Measurements from ENCODE around the gene LRBA. TPM values are rescaled to one million over a fixed set of nuclear protein-coding genes. Genes with fewer than 3 reads are reported as not detected.

The LRBA gene
- total RNA-seq, 1 experiment from 2014 or later: 69.1 TPM

DNA sequence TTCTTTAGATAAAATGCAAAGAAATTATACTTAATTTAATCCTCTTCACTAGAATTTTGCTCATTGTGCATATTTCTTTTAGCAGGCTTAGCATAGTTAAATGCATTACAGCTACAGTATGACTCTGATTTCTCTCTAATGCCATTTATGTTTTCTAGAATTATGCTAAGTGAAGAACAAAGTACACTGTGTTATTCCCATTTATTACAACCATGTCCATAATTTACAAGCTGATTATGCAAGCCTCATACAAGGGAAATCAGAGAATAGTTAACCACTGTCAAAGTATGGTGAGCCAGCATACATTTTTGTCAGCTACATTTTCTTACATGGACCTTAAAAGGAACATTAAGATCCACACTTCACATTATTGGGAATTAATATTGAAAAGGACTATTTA lies 334.0 kb downstream of the LRBA start (continued):
- TF ChIP-seq, protein P1, sequence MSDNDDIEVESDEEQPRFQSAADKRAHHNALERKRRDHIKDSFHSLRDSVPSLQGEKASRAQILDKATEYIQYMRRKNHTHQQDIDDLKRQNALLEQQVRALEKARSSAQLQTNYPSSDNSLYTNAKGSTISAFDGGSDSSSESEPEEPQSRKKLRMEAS (CRISPR knock-in tag; IDR thresholded peaks at IDR 0.05): no peak
- TF ChIP-seq CREM (CRISPR knock-in tag; IDR thresholded peaks at IDR 0.05): no peak

DNA sequence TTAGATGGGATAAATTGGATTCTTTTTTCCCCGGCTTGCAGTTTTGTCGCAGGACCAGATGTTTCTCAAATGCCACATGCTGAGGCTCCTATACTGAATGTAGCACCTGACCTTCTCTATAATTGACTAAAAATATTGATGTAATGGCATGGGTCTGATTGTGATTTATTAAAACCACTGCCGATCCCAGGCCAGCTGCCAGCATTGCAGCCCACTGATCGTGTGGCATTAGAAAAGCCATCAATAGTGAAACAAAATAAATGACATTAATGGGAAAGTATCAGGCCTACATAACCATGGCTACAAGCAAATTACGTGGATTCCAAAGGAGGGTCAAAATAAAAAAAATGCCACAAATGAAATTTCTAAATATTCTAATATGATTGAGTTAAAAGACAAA lies 334.4 kb downstream of the LRBA start:
- Mint-ChIP-seq H3K9me3 (no peaks in the 10 kb centered on the region), H3K27ac (no peak overlapping the region), H3K4me3 (no peak overlapping the region), H3K4me1 (peaks cover 12% of the 10 kb centered on the region), H3K36me3 (no peaks in the 10 kb centered on the region), H3K27me3 (ENCODE audit: low read depth) (no peaks in the 10 kb centered on the region)
- no peak for ATAC-seq
- TF ChIP-seq NFE2L1 (CRISPR knock-in tag; IDR thresholded peaks at IDR 0.05) (no peak), FOXK1 (CRISPR knock-in tag; IDR thresholded peaks at IDR 0.05) (no peak), CBFB (CRISPR knock-in tag; IDR thresholded peaks at IDR 0.05; ENCODE audit: low read depth) (no peak), ATF1 (CRISPR knock-in tag; IDR thresholded peaks at IDR 0.05) (no peak), ZNF263 (CRISPR knock-in tag; IDR thresholded peaks at IDR 0.05; ENCODE audit: low read depth) (no peak), NR2C2 (CRISPR knock-in tag; IDR thresholded peaks at IDR 0.05) (no peak), JAZF1 (CRISPR knock-in tag; IDR thresholded peaks at IDR 0.05) (no peak), NR1H2 (CRISPR knock-in tag; IDR thresholded peaks at IDR 0.05) (no peak), SP1 (CRISPR knock-in tag; conservative IDR thresholded peaks at IDR 0.05) (no peak), NFYB (CRISPR knock-in tag; conservative IDR thresholded peaks at IDR 0.05; ENCODE audit: low read depth) (no peak), ZNF512 (CRISPR knock-in tag; IDR thresholded peaks at IDR 0.05; ENCODE audit: borderline replicate concordance) (no peak), MLX (CRISPR knock-in tag; IDR thresholded peaks at IDR 0.05) (no peak), ETV6 (CRISPR knock-in tag; IDR thresholded peaks at IDR 0.05) (no peak), ZNF138 (CRISPR knock-in tag; conservative IDR thresholded peaks at IDR 0.05) (no peak), ZBTB21 (CRISPR knock-in tag; IDR thresholded peaks at IDR 0.05; ENCODE audit: borderline replicate concordance) (no peak), CREB1 (CRISPR knock-in tag; IDR thresholded peaks at IDR 0.05) (no peak)
- TF ChIP-seq, protein P2, sequence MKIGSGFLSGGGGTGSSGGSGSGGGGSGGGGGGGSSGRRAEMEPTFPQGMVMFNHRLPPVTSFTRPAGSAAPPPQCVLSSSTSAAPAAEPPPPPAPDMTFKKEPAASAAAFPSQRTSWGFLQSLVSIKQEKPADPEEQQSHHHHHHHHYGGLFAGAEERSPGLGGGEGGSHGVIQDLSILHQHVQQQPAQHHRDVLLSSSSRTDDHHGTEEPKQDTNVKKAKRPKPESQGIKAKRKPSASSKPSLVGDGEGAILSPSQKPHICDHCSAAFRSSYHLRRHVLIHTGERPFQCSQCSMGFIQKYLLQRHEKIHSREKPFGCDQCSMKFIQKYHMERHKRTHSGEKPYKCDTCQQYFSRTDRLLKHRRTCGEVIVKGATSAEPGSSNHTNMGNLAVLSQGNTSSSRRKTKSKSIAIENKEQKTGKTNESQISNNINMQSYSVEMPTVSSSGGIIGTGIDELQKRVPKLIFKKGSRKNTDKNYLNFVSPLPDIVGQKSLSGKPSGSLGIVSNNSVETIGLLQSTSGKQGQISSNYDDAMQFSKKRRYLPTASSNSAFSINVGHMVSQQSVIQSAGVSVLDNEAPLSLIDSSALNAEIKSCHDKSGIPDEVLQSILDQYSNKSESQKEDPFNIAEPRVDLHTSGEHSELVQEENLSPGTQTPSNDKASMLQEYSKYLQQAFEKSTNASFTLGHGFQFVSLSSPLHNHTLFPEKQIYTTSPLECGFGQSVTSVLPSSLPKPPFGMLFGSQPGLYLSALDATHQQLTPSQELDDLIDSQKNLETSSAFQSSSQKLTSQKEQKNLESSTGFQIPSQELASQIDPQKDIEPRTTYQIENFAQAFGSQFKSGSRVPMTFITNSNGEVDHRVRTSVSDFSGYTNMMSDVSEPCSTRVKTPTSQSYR (CRISPR knock-in tag; IDR thresholded peaks at IDR 0.05): no peak
- TF ChIP-seq, protein P3, sequence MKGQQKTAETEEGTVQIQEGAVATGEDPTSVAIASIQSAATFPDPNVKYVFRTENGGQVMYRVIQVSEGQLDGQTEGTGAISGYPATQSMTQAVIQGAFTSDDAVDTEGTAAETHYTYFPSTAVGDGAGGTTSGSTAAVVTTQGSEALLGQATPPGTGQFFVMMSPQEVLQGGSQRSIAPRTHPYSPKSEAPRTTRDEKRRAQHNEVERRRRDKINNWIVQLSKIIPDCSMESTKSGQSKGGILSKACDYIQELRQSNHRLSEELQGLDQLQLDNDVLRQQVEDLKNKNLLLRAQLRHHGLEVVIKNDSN (CRISPR knock-in tag; IDR thresholded peaks at IDR 0.05): no peak
- TF ChIP-seq, protein P4, sequence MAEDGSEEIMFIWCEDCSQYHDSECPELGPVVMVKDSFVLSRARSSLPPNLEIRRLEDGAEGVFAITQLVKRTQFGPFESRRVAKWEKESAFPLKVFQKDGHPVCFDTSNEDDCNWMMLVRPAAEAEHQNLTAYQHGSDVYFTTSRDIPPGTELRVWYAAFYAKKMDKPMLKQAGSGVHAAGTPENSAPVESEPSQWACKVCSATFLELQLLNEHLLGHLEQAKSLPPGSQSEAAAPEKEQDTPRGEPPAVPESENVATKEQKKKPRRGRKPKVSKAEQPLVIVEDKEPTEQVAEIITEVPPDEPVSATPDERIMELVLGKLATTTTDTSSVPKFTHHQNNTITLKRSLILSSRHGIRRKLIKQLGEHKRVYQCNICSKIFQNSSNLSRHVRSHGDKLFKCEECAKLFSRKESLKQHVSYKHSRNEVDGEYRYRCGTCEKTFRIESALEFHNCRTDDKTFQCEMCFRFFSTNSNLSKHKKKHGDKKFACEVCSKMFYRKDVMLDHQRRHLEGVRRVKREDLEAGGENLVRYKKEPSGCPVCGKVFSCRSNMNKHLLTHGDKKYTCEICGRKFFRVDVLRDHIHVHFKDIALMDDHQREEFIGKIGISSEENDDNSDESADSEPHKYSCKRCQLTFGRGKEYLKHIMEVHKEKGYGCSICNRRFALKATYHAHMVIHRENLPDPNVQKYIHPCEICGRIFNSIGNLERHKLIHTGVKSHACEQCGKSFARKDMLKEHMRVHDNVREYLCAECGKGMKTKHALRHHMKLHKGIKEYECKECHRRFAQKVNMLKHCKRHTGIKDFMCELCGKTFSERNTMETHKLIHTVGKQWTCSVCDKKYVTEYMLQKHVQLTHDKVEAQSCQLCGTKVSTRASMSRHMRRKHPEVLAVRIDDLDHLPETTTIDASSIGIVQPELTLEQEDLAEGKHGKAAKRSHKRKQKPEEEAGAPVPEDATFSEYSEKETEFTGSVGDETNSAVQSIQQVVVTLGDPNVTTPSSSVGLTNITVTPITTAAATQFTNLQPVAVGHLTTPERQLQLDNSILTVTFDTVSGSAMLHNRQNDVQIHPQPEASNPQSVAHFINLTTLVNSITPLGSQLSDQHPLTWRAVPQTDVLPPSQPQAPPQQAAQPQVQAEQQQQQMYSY (CRISPR knock-in tag; IDR thresholded peaks at IDR 0.05): no peak
- DNase-seq (ENCODE audit: low spot score): no peak
- CTCF ChIA-PET: no interaction called here
- POLR2A ChIA-PET: no interaction called here
